ENCODE data around the gene ELMO1.

- no peak for TF ChIP-seq EZH2 (IDR thresholded peaks at IDR 0.05; ENCODE audit: borderline replicate concordance, low read depth, low read length, severe bottlenecking)
- TF ChIP-seq CTCF (IDR thresholded peaks at IDR 0.05; ENCODE audit: borderline replicate concordance, extremely low read depth, low read length, poor library complexity, severe bottlenecking) = no peak
Measured at GRCh38 chr7:37220664-37221063, 228.0 kb downstream of the ELMO1 start.

Measured in DND-41 (cell line).